Left hindlimb (tissue), 1 donor: ENCODE results near the gene BARD1.
"Not testable (repeated sequence)": the region's sequence is repeated elsewhere in the genome, so short reads cannot be mapped to it uniquely, and the experiment has no call there.

Experiments
- DNase-seq: peaks from one replicate; pipeline ENCODE4 v3.0.0-alpha.2; 2018

The BARD1 gene

DNA sequence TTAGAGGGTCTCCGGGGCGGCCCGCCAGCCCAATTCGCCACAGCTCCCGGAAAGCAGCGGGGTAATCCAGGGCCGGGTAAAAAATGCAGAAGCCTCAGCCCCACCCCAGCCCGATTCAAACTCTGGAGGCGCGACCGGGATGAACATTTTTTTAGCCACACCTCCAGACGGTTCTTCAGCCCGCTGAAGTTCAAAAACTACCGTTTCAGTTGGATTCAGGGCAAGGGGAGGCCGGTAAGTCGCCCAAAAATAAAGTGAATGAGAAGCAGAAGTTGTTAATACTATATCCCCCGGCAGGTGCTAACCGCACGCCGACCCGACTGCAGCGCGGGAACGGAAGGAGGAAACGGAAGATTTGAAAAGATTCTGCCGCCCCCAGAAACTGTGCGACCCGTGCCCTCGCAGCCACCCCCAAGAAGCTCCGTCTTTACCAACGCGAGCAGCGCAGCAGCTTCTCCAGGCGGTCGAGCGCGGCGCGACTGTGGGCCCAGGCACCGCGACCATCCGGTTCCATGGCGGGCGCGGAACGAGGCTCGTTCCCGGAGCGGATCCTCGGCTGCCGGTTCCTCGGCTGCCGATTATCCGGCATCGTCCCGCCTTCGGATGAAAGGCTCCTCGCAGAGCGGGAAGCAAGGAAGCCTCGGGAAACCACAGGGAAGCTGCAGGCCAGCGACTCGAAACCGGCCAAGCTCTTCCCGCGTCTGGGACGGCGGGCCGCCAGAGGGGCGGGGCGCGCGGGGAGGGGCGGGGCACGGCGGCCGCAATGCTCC, at the start of gene BARD1:
Gene BARD1 (minus strand): TSS at position 703 of the 770 bp plus-strand sequence. CDS start 114 bp downstream, at position 589.
- peak; percentile 84 for DNase-seq

DNA sequence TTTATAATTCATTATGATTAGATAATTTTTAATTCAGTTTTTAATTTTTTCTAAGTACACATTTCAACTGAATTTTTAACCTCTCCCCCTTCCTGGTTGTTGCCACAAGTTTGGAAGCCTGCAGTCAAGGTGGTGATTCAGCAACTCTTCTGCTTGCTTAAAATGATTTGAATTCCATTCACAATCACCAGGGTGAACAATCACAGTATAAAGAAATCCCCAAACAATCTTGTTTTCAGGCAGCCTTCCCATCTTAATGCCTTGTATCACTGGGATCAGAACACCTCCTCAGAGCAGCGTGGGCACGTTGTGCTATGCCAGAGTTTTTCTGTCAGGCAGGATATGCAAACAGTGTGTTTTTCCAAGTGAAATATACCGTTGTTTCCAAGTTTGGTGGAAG, 46.7 kb upstream of the BARD1 start:
- no peak for DNase-seq

DNA sequence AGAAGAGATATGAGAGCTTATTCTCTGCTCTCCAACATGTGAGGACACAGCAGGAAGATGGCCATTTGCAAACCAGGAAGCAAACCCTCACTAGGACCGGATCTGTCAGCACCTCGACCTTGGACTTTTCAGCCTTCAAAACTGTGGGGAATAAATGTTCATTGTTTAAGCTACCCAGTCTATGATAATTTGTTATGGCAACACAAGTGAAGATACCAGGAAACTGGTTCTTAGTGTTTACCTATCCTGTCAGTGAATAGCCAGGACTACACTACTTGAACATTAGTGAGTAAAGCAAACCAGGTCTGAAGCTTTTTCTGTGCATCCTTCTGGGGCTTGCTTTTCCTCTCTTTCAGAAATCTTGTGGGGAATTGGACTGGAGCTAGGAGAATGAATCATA, 44.4 kb upstream of the BARD1 start:
- no peak for DNase-seq

DNA sequence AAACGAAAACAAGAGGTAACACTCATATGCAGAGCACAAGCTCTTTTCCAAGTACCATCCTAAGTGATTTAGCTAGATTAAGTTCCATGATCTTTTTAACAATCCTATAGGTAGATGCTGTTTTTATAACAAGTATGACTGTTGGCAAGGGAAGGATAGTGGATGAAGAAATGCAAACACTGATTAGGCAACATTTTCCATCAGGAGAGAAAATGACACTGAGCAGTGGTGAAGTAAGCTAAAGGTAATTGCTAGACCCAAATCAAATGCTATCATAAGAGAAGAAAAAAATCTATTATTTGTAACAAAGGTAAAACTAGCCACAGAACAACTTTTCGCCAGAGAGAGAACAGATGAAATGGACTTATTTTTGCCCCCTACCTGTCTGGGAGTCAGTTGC, 34.3 kb upstream of the BARD1 start:
- no peak for DNase-seq

DNA sequence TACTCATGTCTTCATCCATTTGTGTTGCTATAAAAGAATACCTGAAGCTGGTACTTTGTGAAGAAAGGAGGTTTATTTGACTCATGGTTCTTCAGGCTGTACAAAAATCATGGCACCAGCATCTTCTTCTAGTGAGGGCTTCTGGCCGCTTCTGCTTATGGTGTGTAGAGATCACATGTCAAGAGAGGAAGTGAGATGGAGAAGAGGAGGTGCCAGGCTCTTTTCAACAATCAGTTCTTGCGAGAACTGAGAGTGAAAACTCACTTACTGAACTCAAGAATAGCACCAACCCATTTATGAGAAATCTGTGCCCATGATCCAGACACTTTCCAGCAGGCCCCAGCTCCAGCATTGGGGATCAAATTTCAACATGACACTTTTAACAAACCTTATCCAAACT, 30.0 kb upstream of the BARD1 start:
- DNase-seq: no peak

DNA sequence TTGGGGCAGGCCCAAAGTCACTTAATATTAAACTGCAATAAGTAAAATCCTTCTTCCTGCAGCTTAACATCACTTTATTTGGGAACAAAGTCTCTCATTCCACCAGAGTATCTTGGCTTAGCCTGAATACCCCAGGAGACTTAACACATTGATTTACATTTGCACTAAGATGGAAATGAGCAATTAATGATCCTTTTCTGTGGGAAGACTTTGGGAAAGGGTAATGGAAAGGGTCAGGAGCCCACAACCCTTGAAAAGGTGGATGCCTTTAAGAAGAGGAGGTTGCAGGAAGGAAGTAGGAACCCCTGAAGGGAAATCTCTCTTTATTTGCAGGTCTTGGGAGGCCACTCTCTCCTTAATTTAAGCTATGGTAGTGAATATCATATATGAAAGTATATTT, 28.0 kb upstream of the BARD1 start:
- no peak for DNase-seq

DNA sequence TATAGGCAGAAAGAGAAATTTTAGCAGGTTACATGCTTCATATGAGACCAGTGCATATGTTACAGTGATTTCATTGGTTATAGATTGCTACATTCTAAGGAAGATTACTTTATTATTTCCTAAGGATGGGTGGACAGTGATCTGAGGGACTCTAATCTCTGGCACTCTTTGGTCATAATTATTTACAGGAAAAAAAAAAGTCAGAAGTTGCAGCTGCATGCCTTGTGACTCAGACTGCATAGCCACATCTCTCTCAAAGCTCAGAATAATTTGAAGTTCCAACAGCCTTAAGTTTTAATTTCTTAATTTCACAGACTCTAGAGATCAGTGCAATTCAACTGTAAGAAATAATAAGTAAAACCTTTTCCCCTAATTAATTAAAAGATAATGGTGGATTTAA, 27.1 kb upstream of the BARD1 start:
- no peak for DNase-seq

DNA sequence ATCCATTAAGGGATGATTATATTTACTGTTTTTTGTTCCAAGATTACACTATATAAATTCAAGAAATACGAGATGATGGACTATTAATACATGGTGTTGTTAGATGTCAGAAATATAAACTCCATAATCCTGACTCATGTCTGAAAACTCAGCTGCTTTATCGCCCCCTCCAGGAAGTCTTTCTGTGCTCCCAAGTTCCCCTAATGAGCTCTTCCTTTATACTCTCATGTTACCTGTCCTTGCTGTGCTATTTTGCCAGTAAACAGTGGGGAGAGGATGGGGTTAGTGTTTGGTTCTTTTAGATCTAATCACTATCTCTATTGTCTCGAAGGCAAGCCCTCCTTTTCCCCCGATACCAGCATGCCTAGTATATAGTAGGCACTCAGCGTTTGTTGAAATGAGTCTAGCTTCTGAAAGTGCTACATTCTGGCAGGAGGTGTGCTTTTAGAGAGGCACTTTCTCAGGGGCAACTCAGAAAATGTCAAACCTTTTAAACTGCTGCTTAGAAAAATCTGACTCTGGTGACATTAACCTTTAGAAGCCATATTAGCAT, 21.4 kb upstream of the BARD1 start:
- DNase-seq: no peak

DNA sequence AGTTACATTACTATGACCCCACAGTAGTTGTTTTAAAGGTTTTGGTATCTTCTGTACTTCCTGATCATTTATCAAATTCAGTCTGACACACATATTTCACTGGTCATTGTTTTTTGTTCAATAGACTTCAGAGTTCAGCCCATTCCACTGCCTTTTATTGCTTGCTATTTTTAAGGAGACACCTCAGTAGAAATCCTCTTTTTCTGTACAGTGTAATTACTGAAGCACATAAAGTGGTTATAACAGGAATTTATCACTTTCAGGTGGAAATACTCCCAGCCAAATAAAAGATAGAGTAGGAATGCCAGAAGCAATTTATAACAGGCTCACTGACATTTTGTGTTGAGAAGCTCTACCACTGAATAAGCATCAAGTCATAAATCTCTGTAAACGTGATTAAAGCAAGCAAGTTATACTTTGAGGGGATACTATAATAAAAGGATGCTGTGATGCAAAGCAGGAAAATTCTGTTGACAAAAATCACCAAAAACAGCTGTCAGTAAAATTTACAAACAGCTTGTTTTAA, 6.6 kb upstream of the BARD1 start:
- DNase-seq: no peak

DNA sequence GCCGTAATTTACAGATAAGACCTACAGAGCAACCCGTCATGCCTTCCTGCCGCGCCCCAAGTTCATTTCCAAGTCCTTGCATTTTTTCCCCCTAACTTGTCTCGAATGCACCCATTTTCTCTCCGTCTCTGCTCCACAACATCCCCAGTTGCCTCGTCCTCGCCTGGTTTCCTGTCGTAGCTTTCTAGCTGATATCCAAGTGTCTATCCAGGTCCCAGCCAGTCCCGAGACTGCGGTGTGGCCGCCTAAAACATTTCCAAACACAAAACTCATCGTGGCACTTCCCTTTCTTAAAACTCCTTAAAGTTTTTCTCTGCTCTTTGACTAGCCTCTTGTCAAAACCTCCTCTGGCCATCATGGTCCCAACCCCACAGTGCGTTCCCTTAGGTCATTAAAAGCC, 1.2 kb upstream of the BARD1 start:
- no peak for DNase-seq

DNA sequence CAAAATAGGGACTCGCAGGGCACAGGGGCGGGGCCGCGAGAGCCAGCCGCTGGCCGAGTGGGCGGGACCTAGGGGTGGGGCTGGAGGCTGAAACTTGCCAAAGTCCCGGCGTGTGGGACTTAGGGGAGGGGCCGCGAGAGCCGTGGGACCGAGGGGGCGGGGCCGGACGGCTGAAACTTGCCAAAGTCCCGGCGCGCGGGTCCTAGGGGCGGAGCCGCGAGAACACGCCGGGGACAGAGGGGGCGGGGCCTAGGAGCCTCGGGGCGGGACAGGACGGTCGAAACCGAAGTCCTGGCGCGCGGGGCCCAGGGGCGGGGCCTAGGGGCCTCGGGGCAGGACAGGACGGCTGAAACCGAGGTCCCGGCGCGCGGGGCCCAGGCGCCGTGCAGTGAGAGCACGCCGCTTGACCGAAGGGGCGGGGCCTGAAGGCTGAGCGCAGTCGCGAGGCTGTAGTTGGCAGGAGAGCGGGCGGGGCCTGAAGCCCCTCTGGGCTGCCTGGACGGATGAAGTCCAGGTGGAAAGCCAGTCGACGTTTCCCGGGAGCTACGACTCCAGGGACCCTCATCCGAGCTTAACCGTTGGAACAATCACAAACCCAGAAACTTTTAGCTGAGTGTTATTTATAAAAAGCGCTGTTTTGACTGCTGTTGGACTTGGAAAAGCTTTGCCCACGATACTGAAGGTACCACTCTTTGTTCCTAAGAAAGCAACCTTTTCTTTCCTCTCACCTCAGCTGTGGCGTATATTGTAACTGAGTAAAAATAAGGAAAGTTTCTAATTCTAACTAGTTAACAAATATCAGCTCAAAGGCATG, 475 bp upstream of the BARD1 start:
- peak; percentile 100 for DNase-seq

DNA sequence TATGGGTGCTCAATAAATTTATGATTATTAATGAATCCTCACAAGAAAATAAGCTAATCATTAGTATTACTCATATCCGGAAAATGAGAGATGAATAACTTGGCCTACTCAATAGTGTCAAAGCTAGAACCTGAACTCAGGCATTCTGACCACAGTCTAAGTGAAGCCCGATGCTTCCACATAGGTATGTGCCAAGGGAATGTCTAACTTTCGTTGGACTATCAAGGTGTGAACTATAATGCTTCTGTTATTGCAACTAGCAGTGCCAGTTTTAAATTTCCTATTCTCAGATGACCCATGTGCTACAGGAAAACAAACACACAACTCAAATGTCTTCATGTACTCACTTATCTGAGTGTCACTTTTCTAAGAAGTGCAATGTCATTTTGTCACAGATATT, 1.8 kb downstream of the BARD1 start:
- DNase-seq: no peak

DNA sequence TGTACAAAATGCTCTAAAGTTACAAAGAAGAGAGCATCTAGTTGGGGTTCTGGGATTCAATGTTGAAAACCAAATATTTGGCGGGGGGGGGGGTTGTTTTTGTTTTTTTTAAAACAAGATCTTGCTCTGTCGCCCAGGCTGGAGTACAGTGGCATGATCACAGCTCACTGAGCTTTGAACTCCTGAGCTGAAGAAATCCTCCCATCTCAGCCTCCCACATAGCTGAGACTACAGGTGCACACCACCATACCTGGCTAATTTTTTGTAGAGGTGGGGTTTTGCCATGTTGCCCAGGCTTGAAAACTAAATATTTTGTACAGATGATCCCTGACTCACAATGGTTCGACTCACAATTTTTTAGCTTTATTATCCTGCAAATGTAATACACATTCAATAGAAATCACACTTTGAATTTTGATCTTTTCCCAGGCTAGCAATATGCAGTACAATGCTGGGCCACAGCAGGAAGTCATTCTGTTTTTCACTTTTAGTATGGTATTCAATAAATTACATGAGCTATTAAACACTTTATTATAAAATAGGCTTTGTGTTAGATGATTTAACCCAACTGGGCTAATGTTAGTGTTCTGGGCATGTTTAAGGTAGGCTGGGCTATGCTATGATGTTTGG, 7.6 kb downstream of the BARD1 start:
- no peak for DNase-seq

DNA sequence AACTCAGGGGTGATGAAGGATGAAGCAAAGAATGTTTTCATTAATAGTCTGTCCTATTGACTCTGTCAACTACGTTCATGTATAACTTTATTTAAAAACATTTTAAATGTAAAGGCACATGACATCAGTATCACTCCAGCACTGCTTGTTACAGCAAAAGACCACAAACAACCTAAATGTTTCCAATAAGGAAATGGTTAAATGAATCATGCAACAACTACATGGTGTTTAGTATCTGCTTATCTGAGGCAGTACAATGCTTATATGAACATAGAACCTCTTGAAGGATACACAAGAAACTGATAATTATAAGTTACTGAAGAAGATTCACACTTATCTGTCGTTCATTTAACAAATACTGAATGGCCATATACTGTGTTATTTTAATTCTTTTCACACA, 8.4 kb downstream of the BARD1 start:
- no peak for DNase-seq

DNA sequence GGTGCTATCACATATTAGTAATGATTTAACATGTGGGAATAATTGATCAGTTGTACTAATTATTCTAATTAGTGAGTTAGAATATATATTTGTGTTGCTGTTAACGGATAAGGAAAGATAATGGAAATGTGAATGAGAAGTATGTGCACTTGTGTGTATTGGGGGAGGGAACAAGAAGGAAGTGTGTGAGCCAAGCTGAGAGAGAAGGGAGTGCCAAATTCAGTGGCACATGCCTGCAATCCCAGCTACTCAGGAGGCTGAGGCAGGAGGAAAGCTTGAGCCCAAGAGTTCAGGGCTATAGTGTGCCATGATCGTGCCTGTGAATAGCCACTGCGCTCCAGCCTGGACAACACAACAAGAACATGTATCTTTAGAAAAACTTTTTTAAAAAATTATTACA, 9.3 kb downstream of the BARD1 start:
- DNase-seq: no peak

DNA sequence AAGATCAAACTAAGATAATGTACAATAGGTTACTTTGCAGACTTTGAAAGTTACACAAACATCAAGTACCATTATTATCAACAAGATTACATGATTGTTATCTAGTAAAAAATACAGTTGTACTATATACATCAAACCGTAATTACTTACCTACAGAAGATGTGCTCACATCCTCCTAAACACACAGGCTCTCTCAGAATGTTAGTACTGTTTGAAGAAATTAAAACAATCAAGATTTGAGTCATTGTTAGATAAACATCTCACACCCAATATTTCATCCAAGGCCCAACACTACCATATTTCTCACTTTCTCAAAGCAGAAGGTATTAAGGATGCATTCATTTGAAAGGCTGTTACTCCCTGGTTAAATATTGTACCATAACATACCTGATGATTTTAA, 12.6 kb downstream of the BARD1 start:
- DNase-seq: no peak

DNA sequence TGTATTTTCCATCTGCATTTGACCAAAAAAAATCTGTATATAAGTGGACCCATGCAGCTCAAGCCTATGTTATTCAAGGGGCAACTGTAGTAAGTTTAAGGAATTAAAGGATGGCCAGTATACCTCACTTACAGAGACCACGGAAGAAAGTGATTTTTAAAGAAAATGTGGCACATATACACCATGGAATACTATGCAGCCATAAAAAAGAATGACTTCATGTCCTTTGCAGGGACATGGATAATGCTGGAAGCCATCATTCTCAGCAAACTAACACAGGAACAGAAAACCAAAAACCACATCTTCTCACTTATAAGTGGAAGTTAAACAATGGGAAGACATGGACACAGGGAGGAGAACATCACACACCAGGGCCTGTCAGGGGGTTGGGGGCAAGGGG, 26.3 kb downstream of the BARD1 start:
- not testable (repeated sequence) for DNase-seq

DNA sequence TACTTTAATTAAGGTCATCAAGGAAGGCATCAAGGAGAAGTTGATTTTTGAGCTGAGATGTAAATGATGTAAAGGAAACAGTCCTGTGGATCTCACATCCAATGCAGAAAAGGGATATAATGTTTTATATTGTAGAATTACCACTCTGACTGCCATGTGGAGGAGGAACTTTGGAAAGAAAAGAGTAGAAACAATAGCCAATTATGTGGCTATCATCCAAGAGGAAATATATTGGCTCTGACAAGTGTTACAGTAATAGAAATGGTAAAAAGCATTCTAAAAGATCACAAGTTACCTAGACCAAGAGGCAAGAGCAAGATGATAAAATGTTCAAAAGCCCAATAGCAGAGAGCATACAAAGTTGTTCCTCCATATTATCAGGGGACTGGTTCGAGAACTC, 26.8 kb downstream of the BARD1 start:
- DNase-seq: no peak

DNA sequence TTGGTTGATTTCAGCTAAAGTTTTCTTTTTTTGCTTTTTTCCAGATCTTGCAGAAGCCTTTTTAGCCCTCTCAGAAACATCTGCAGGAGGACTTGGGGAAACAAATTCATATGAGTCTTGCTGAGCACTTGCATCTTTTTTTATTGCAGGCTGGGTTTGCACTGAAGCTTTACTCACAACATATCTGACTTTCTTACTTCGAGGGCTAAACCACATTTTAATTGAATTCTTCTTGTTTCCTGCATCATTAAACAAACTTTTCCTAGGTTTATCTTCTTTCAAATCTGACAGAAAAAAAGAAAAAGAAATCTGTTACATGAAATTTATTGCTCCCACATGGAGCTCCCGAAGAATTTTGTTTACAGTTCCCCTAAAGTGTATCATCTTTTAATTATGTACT, 28.3 kb downstream of the BARD1 start:
- DNase-seq: no peak

DNA sequence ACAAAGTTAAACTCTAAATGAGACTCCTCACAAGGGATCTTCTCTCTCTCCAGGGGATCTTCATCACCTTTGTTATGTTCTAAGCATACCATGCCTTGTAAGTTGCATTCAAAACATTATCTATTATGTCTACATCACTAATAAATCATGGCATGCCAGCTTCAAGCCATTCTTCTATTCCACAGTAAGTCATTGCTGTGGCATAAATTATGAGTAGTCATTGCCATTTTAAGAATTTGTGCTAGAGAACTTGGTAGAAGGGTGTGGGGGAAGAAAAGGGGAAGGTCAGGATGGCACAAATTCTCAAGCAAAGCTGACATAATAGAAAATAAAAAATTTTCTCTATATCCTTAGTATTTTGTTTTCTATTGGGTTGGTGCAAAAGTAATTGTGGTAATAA, 33.5 kb downstream of the BARD1 start:
- no peak for DNase-seq

DNA sequence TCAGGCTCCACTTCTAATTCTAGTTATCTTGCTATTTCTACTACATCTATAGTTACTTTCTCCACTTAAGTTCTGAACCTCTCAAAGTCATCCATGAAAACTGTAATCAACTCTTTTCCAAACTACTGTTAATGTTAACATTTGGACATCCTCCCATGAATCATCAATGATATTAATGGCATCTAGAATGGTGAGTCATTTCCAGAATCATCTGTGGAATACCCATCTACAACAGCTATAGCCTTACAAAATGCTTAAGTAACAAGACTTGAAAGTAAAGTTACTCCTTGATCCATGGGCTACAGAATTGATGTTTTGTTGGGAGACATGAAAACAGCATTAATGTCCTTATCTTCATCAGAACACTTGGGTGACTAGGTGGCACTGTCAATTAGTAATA, 35.4 kb downstream of the BARD1 start:
- DNase-seq: no peak

DNA sequence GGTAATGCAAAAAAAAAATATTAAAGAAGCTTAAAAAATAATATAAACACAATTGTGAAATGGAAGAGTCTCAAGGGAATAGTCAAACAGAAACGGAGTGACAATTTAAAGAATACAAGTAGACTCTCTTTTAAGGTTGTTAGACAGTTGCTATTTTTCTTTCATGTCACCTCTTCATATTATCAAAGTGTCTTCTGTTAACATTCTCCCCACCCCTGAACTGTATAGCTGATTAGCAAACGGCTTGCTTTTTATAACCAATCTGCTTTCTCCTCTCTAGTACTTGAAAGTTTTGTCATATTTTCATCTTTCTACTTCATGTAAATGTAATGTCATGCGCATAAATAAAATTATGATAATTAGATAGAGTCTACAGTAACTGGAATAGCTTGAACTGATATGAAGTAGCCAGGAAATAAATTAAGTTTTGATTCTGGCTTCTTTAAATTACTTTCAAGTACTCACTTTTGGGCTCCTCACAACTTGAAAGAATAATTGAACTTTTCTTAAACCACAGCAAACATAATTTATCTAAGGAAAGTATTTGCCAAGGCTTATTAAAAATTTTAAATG, 37.0 kb downstream of the BARD1 start:
- DNase-seq: no peak

DNA sequence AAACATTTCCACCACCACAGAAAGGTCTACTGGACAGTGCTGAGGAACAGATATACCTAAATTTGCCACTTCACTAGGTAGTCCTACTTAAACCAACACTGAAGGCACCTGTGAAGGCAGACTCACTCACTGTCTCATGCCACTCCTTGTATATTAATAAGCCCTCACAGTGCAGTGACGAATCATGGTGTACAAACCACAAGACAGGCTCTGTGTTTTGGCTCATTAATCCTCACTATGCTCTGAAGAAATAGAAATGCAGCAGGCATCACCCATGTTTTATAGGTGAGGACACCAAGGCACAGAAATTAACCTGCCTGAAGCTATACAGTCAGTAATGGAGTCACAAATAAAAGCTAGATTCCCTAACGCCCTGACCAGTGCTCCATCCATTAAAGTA, 44.3 kb downstream of the BARD1 start:
- DNase-seq: no peak
